GM12875 (cell line): ENCODE measurements around the gene REEP3.
A peak's percentile ranks its signal among the peaks of the same experiment; 100 is the strongest.

Experiments
- H3K4me3 ChIP-seq: one replicate; pipeline ENCODE4 v1.5.1; 2011; ENCODE audit warnings: low read depth, low read length, control low read depth
- TF ChIP-seq, protein P1 (sequence below): IDR thresholded peaks from 2 replicates; pipeline ENCODE4 v1.5.1; 2011; ENCODE audit warnings: low read depth, mild to moderate bottlenecking, control low read depth, inconsistent platforms, low read length, moderate library complexity, borderline replicate concordance; ENCODE audit not compliant: insufficient read depth

The REEP3 gene

DNA sequence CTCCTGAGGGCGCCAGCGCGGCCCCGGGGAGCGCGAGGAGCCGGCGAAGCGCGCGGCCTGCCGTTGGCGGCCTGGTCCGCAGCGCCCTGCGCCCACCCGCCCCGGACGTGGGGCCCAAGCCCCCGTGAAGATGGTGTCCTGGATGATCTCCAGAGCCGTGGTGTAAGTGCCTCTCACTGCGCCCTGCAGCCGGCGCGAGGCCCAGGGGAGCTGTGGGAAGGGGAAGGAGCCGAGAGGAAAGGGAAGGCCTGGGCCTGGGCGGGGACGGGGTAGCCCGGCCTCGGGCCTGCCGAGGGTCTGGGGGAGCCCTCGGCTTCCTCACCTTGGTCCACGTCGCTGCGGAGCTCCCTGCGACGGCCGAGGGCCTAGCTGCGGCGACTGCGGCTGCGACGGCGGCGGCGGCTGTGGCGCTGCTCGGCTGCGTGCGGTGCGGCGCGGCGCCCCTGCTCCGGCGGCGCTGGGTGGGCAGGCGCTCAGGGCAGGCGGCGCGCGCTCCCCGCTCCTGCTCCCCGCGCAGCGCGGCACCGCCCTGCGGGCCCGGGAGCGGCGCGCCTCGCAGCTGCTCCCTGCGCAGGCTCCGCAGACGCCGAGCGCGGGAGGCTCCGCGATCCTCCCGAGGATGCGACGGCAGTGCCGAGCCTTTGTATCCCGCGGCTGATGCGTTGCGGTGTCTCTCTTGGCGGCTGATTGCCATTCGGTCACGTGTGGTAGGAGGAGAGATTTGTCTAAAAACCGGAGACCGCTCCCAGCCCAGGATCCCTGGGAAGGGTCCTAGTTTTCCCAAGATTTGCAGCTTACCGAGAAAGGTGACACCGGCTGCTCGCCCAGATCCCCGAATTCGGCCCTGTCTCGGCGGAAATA, 445 bp downstream of the REEP3 start:
- TF ChIP-seq, protein P1, sequence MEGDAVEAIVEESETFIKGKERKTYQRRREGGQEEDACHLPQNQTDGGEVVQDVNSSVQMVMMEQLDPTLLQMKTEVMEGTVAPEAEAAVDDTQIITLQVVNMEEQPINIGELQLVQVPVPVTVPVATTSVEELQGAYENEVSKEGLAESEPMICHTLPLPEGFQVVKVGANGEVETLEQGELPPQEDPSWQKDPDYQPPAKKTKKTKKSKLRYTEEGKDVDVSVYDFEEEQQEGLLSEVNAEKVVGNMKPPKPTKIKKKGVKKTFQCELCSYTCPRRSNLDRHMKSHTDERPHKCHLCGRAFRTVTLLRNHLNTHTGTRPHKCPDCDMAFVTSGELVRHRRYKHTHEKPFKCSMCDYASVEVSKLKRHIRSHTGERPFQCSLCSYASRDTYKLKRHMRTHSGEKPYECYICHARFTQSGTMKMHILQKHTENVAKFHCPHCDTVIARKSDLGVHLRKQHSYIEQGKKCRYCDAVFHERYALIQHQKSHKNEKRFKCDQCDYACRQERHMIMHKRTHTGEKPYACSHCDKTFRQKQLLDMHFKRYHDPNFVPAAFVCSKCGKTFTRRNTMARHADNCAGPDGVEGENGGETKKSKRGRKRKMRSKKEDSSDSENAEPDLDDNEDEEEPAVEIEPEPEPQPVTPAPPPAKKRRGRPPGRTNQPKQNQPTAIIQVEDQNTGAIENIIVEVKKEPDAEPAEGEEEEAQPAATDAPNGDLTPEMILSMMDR, result no peak
- H3K4me3 ChIP-seq, result peak overlapping the region; percentile 93

DNA sequence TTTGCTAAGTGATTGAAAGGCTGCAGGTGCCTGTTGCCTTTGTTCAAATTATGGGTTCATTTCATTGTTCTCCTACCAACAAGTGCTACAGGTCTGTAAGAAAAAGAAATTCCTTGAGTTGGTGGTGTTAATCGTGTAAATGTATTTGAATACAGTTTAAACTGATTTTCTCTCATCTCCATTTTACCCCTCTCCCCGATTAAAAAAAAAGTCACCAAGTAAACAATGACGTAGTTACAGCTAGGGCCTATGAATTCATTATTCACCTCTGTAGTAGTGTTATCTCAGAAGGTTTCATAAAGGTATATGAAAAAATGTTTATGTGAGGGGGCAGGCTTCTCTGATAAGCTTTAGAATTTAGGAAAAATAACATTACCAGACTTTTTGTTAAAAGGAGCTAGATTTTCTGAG, 1.1 kb downstream of the REEP3 start:
- peak overlapping the region; percentile 93 for H3K4me3 ChIP-seq
- TF ChIP-seq, protein P1, result no peak

DNA sequence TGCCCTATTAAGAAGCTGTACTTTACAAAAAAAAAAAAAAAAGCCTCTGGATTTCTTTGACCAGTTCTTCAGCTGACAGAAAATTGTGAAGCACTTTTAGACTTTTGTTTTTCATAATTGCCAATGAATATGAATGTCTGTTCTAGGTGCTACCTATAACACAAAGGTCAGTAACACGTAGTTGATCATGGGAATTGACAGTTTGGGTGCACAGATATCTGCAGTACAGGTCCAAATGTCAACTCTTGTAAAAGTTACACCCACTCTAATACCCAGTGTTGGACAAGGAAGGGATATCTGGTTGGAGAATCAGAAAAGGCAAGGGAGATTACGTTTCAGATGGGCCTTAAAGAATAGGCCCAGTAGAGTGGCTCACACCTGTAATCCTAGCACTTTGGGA, 1.8 kb downstream of the REEP3 start:
- TF ChIP-seq, protein P1, result no peak
- no peak overlapping the region for H3K4me3 ChIP-seq

DNA sequence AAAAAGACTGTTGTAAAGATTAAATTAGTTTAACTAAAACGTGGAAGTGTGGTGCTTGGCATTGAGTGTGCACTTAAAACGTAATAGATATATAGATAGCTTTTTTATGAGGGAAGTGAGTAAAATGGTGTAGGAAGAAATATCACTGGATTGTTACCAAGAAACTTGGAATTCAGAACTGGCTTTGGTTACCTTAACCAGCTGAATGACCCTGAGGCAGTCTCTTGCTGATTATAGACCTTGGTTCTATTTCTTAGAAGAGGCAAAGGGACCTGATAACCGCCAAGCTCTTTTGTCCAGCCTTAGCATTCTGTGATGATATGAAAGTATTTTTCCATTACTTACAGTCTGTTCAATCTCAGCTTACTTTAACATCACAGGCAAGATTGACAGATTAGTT, 3.8 kb downstream of the REEP3 start:
- TF ChIP-seq, protein P1, result no peak

DNA sequence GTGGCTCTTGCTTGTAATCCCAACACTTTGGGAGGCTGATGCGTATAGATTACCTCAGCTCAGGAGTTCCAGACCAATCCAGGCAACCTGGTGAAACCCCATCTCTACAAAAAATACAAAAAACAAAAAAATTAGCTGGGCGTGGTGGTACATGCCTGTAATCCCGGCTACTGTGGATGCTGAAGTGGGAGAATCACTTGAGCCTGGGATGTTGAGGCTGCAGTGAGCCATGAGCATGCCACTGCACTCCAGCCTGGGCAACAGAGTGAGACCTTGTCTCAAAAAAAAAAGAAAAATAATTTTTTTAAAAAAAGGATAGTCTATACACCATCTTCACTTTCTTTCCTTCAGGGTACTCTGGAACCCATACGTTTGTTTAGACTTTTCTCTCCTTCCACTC, 6.2 kb downstream of the REEP3 start:
- H3K4me3 ChIP-seq, result no peak overlapping the region
- TF ChIP-seq, protein P1, result no peak

More for the DNA sequence above, 3.8 kb downstream of the REEP3 start:
- no peak overlapping the region for H3K4me3 ChIP-seq

DNA sequence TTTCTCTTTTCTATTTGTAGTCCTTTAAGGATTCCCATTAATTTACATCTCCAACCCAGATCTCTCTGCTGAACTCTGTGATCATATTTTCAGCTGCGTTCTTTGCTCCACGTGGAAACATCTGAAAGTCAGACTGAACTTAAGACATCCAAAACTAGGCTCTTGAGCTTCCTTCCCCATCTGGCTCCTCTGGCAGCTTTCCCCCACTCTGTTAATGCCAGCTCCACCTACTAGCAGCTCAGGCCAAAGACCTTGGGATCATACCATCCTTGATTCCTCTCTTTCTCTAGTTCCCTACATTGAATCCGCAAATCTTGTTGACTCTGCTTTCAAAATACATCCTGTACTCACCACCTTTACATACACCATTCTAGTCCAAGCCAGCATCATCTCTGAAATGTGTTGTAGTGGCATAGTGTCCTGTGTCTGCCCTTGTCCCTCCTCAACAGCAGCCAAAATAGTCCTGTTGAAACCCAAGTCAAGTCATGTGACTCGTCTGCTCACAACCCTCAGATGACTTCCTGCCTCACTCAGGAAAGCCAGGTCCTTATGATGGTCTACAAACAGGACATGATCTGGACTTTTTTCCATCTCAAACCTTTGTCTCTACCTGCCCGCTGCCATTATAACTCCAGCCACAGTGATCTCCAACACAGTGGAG, 7.0 kb downstream of the REEP3 start:
- TF ChIP-seq, protein P1, result no peak
- no peak overlapping the region for H3K4me3 ChIP-seq

DNA sequence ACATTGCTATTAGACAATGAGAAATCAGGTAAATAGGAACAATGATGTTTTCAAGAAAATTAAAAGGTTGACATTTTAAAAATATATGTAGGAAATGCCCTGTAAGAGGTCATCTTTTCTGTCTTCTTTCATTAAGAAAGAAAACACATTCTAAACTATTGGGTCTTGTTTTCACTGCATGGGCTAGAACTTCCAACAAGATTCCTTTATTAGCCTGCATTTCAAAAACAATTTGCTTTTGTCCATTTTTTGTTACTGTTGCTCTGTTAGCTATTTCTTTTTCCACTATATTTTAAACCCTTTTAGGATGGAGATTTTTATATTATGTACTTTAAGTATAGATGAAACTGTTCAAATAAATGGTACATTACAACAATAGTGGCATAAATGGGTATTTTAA, 9.2 kb downstream of the REEP3 start:
- no peak overlapping the region for H3K4me3 ChIP-seq
- TF ChIP-seq, protein P1, result no peak
